ENCODE measurements around the gene ALOX5AP. TPM values are rescaled to one million over a fixed set of nuclear protein-coding genes. Genes with fewer than 3 reads are reported as not detected.

Gene ALOX5AP
- total and polyA plus RNA-seq, 10 of the 15 experiments (the other 5 are each of a cell fraction or from before 2014, with no cell fraction given), result 45.9 to 426 (median 109) TPM

GRCh38 chr13:30785191-30785850 is 50.0 kb downstream of the ALOX5AP start:
- no peaks in the 10 kb centered on the region for H3K4me1 ChIP-seq (ENCODE audit: control insufficient read depth, insufficient read depth, low read length)
- CTCF ChIA-PET, result interaction anchor here (1.3 kb wide), 1 partner anchor 18 kb away, joined by 5 read pairs; no protein-coding TSS in a partner anchor
- no peaks in the 10 kb centered on the region for H4K20me1 ChIP-seq (ENCODE audit: control insufficient read depth, insufficient read depth)
- FAIRE-seq (no peak), DNase-seq (ENCODE audit: low read depth, low spot score) (no peak), ATAC-seq (no peak)
- H3K4me3 ChIP-seq, result no peak overlapping the region
- H3K9me3 ChIP-seq (replicated peaks; ENCODE audit: control insufficient read depth, insufficient read depth, low read length), result no peaks in the 10 kb centered on the region
- BruUV-seq (replicated peaks), result no TSS peak
- 25% methylated on average over 8 of the region's 8 CpGs for WGBS (ENCODE audit: insufficient coverage, insufficient replicate concordance, low lambda C conversion rate, missing lambda C conversion rate)
- RAD21 ChIA-PET (ENCODE audit: unreplicated experiment), result no interaction called here
- no peak overlapping the region for H3K4me2 ChIP-seq (ENCODE audit: control insufficient read depth, insufficient read depth)
- H3K27ac ChIP-seq (ENCODE audit: control insufficient read depth, insufficient read depth), result no peak overlapping the region
- H3K27me3 ChIP-seq (replicated peaks in 1 of 2; ENCODE audit: control insufficient read depth in 2 of 2, insufficient read depth in 2 of 2, low read length in 1 of 2), result no peaks in the 10 kb centered on the region
- no peaks in the 10 kb centered on the region for H3K36me3 ChIP-seq (ENCODE audit: control insufficient read depth in 2 of 2, insufficient read depth in 2 of 2, low read length in 1 of 2)
- intact Hi-C loops (cut with micrococcal nuclease; ENCODE audit: unreplicated experiment) (no loop called here), in situ Hi-C loops (cut with MboI) (no loop called here)
- no peak overlapping the region for H2AFZ ChIP-seq (ENCODE audit: control insufficient read depth, low read depth, low read length)
- no peaks in the 10 kb centered on the region for H3K79me2 ChIP-seq (ENCODE audit: control insufficient read depth, insufficient read depth, low read length)
- POLR2A ChIA-PET, result no interaction called here
- TF ChIP-seq STAT1 (conservative IDR thresholded peaks at IDR 0.05) (no peak), MYC (IDR thresholded peaks at IDR 0.05; ENCODE audit: insufficient read depth, insufficient read length, insufficient replicate concordance, low read length, severe bottlenecking) (no peak), NFIC (IDR thresholded peaks at IDR 0.05; ENCODE audit: low read depth, low read length) (no peak), ZNF217 (IDR thresholded peaks at IDR 0.05) (no peak), ZNF687 (IDR thresholded peaks at IDR 0.05) (no peak), PKNOX1 (IDR thresholded peaks at IDR 0.05) (no peak), SMAD5 (IDR thresholded peaks at IDR 0.05; ENCODE audit: low read depth) (no peak), PBX3 (IDR thresholded peaks at IDR 0.05; ENCODE audit: insufficient replicate concordance, low read depth, low read length) (no peak), ELK1 (IDR thresholded peaks at IDR 0.05; ENCODE audit: low read depth, low read length) (no peak), RELA (IDR thresholded peaks at IDR 0.05; ENCODE audit: borderline replicate concordance, partially characterized antibody) (no peak), YY1 (IDR thresholded peaks at IDR 0.05; ENCODE audit: low read depth, low read length) (no peak), ESRRA (IDR thresholded peaks at IDR 0.05; ENCODE audit: low read length) (no peak), KAT2A (conservative IDR thresholded peaks at IDR 0.05; ENCODE audit: control insufficient read depth, low read depth, low read length) (no peak), SUPT20H (IDR thresholded peaks at IDR 0.05; ENCODE audit: borderline replicate concordance, control insufficient read depth, low read depth, low read length) (no peak), RCOR1 (conservative IDR thresholded peaks at IDR 0.05; ENCODE audit: low read depth, low read length) (no peak), PML (IDR thresholded peaks at IDR 0.05; ENCODE audit: low read length) (no peak), SMAD1 (IDR thresholded peaks at IDR 0.05; ENCODE audit: low read depth, partially characterized antibody) (no peak)
- H3K9ac ChIP-seq (ENCODE audit: control insufficient read depth, insufficient read depth, low read length), result no peak overlapping the region
- SMC1A ChIA-PET (ENCODE audit: uncharacterized antibody, unreplicated experiment), result interaction anchor here (0.6 kb wide), 1 partner anchor 295 kb away, joined by 3 read pairs; no protein-coding TSS in a partner anchor

All from GM12878 (cell line).